GM19099 (cell line): Measurements from ENCODE around the gene PHKG2.

Experiments used
- POLR2A ChIP-seq: IDR thresholded peaks from 3 replicates; pipeline ENCODE4 v1.6.1; 2011; ENCODE audit warnings: low read depth; ENCODE audit not compliant: insufficient read length; ENCODE audit errors: extremely low read depth

Gene PHKG2

DNA sequence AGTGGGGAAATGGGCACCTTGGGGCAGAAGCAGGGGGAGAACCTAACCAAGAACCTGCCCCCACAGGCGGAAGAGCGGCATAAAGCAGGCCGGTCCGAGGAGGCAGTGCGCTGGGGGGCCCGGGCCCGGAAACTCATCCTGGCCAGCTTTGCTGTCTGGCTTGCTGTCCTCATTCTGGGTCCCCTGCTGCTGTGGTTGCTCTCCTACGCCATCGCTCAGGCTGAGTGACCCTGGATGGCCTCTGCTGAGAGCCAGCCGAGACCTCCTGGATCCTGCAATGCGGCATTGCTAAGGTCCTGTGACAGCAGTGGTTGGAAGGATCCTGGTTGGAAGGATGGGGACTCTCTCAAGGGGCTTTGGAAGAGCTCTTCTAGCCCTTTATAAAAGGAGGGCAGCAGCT is 4.5 kb upstream of the PHKG2 start:
- TF ChIP-seq POLR2A, result no peak

DNA sequence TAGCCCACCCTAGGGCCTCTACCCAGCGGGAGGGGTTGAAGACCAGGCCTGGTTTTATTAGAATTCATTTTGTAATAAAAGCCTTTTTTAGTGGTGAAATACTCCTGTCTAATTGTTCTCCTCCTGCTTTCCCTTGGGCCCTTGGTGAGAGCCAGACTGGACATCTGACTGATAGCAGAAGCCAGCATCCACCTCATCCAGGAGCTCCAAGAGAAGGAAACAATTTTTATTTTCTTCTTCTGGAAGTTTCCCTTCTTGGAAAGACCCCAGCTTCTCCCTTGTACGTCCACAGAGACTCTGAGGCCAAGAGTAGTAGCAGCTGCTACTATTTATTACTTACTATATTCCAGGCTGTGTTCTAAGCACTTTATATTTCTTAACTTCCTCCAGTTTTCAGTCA is 4.0 kb upstream of the PHKG2 start:
- TF ChIP-seq POLR2A, result no peak

DNA sequence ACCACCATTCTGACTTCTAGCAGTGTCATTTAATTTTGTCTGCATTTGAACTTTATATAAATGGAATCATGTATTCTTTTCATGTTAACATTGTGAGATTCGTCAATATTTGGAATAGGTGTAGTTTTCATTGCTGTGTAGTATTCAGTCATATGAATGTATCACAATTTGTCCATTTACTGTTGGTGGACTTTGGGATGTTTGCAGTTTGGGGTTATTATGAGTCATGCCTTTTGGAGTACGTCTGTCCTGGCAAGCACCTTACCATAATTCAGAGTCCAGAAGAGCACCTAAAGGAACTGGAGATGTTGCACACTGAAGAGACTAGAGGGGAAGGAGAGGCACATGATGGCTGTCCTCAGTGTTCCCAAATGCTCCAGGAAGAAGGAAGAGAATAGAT is 3.1 kb upstream of the PHKG2 start:
- TF ChIP-seq POLR2A, result no peak

DNA sequence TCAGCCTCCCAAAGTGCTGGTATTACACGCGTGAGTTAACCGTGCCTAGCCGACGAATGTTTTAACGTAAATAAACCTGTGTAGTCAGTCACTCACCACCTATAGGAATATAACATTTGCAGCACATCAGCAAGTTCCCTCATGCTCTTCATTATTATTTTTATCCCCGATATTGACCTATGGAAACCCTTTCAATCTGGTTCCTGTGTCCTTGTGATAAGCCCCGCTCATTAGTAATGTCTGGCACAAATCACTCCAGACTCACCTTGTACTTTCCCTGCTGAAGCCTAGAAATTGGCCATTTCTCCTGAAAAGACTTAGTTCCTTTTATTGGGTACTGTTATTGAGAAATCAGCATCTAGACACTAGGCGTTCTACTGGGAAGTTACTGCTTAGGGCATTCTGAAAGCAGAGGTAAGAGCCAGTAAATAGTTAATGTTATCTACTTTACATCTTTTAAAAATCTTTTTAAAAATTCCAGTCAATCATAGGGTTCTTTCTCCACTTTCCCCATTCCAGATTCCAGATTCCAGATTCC is 1.5 kb upstream of the PHKG2 start:
- no peak for TF ChIP-seq POLR2A

DNA sequence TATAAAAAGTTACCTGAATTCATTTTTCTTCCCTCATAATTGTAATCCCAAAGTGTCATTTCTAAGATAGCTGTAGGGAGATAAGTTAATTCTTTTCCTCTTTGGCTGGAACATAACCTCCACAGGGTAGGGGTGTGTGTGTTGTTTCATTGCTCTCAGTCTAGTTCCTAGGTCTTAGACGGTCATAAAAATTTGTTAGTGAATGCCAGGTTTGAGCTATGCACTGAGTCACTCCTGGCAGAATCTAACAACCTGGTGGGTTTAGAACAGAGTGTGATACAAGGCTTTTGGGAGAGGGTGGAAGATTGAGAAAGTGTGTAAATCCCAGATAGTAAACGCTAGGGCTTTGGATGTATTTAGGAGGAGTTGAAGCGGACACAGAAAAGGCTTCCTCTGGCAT is 894 bp upstream of the PHKG2 start:
- TF ChIP-seq POLR2A, result no peak

DNA sequence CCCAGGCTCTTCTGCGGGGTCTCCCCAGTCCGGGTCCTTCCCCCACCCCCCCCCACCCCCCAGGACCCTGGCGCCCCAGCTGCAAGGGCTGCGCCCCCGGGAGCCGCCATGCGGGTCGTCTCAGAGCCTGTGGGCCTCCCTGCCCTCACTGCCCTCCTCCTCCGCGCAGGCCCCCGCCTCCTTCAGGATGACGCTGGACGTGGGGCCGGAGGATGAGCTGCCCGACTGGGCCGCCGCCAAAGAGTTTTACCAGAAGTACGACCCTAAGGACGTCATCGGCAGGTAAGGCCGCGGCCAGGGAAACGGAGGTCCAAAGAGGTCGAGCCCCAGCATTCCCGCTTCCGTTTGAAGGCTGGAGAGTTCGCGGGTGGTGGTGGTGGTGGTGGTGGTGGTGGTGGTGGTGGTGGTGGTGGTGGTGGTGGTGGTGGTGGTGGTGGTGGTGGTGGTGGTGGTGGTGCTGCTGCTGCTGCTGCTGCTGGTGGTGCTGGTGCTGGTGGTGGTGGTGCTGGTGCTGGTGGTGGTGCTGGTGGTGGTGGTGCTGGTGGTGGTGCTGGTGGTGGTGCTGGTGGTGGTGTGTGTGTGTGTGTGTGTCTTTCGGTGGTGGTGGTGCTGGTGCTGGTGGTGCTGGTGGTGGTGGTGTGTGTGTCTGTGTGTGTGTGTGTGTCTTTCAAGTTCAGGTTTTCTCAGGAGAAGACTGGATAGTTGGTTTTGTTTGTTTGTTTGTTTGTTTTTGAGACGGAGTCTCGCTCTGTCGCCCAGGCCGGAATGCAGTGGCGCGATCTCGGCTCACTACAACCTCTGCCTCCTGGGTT is 615 bp downstream of the PHKG2 start:
- TF ChIP-seq POLR2A, result no peak

DNA sequence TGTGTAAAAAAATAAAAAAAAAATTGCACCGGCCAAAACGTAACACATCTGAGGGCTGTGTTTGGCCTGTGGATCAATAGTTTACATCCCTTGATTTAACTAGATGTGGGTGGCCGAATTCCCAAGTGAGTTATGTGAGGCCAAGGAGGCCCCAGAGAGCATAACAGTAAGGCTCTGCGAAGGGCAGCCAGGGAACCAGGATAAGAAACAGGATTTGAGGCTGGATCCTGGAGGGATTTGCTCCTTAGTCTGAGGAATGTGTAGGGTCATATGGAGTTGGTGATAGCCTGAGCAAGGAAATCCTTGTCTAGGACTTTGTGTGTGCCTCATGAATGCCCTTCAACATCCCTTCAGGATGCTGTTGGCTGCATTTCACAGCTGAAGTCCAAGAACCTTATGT is 2.0 kb downstream of the PHKG2 start:
- TF ChIP-seq POLR2A, result no peak

DNA sequence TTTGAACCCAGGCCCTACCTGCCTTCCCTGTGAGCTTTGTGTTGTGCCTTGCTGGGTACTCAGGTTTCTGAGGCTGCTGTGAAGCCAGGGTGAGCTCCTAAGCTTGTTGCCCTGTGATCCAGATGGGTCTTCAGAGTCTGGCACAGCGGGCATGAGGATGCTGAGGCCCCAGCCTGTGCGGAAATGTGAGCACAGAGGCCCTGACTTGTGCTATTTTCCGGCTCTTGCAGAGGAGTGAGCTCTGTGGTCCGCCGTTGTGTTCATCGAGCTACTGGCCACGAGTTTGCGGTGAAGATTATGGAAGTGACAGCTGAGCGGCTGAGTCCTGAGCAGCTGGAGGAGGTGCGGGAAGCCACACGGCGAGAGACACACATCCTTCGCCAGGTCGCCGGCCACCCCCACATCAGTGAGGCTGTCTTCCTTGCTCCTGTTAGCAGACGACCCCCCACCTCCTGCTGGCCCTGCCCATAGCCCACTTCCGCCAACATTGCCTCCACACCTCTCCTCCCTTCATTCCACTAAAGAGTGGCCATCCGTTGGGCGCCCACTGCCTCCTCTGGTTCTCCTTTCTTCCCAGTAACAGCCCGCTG is 2.7 kb downstream of the PHKG2 start:
- TF ChIP-seq POLR2A, result no peak

DNA sequence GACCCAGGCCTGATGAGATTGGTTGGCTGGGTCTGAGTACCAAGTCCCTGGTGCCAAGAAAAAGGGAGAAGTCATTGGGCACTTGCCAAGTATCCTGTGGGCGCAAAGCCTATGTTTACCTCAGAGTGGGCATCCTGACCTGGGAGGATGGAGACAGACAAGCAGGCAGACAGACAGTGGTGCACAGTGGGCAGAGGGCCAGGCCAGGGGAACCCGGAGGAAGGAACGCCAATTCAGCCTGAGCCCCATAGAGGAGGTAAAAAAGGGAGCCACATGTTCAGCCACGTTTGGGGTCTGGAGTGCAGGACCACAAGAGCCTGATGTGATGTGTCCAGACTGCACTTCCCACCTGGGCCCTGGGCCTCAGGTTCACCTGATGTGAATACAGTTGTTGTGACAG is 5.4 kb downstream of the PHKG2 start:
- TF ChIP-seq POLR2A, result no peak

DNA sequence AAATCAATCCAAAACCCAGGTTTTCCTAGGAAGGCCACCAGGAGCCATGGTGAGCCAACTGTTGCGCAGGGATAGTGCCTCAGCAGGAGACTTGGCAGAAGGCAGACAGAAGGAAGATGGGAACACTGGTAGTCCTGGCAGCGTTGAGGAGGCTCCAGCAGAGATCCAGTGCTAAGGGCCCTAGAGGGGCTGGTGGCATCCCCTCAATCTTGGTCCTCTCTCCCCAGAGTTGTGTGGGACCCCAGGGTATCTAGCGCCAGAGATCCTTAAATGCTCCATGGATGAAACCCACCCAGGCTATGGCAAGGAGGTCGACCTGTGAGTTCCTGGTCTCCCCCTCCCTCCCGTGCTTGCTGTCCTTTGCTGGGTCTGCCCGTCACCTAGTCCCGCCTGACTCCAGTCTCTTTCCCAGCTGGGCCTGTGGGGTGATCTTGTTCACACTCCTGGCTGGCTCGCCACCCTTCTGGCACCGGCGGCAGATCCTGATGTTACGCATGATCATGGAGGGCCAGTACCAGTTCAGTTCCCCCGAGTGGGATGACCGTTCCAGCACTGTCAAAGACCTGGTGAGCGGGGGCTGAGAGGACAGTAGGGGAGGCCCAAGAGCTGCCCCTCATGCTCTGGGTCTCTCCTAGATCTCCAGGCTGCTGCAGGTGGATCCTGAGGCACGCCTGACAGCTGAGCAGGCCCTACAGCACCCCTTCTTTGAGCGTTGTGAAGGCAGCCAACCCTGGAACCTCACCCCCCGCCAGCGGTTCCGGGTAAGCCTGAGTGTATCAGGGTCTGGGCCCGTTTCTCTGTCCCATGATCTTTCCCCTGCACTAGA is 7.9 kb downstream of the PHKG2 start:
- TF ChIP-seq POLR2A, result no peak

DNA sequence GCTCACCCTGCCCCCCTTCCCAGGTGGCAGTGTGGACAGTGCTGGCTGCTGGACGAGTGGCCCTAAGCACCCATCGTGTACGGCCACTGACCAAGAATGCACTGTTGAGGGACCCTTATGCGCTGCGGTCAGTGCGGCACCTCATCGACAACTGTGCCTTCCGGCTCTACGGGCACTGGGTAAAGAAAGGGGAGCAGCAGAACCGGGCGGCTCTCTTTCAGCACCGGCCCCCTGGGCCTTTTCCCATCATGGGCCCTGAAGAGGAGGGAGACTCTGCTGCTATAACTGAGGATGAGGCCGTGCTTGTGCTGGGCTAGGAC is 8.5 kb downstream of the PHKG2 start:
- TF ChIP-seq POLR2A, result no peak

DNA sequence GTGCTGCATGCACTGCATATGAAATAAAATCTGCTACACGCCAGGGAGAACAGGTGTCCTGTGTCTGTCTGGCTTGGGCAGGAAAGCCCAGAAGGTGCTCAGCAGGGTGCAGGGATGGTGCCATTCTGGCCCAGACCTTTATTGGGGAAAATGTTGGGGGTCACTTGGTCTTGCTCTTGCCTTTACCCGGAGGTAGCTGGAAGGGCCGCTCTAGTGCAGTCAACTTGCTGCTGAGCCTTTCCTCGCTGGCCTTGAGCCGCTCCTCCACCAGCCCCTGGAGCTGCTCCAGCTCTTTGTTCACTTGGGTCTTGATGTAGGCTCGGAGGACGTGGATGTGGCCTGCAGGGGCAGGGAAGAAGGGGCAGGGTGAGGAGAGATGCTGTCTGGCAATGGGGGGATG is 9.1 kb downstream of the PHKG2 start:
- TF ChIP-seq POLR2A, result no peak

DNA sequence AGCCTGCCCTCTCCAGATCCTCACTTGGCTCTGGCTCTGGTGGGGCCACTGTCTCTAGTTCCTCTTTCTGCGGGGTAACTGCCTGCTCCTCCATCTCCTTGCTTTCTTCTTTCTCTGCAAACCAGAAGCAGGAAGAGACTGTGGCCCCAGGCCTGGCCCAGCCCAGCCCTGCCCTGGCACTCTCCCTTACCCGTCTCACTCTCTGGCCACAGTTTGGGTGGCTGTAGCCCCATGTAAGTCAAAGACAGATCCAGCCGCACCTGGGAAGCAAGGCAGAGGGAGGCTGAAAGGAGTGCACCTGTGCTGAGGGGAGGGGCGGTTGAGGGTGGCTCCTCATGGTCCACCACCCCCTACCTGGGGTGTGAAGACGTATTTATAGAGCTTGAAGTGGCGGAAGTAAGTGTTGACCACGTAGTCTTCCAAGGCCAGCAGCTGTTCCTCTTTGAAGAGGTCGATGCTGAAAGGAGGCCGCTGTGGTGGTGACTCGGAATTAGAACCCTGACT is 10.8 kb downstream of the PHKG2 start:
- TF ChIP-seq POLR2A, result no peak

DNA sequence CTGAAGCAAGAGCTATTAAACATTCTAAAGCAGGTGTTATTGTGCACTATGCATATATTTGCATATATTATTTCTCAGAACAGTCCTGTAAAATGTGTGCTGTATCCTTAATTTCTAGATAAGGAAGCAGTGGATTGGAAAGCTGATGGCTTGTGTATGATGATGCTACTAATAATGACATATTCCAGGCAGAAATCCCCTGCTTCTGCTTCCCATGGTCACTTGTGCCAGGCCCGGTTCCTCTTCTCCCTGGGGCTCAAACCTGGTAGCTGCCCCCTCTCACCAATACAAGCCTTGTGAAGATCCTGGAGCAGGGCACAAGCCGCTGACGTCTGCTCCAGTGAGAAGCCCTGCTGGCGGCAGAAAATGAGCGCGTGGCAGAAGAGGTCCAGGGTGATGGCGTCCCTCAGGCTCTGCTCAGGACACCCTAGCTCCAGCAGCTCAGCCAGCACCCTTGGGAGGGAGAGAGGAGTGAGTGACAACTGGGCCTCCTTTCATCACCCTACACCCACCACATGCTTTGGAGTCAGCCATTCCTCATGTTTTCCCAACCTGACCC is 11.9 kb downstream of the PHKG2 start:
- TF ChIP-seq POLR2A, result no peak
